ENCODE results near the gene KCNMA1. TPM values are rescaled to one million over a fixed set of nuclear protein-coding genes. Genes with fewer than 3 reads are reported as not detected.

The KCNMA1 gene
- polyA plus RNA-seq, 4 donors = 2.7 to 8.6 (median 7.7) TPM

DNA sequence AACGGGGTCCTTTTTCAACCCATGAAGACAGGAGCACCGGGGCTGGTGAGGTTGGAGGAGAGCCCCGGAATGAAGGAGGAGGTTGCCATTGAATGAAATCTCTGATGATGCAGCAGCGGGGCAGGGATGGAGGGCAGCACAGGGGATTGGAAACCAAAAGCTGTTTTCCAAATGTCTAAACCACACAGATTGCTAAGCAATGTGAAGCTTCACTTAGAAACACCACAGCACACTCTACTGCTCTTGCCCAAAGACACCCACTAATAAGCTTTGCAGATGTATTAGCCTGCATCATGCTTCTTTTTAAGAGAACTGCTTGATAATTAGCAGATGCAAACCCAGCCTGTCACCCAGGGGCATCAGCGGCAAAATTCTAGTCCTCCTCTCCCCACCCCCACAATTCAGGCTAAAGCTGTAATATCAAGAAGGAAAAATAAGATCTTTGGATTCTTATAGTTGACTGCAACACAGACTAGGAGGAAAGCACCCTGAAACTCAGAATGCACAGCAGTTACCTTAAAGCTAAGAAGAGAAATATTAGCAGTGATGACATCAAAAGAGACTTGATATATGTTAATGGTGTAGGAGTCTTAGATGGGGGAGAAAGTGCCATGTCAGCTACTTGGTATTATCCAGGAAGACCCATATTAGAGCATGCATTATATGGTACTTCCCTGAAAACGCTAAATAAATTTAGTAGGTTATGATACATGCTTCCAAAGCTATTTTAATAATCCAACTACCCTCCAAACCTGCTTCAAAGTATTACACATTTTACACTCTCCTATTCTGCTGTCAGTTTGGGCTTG, 666.7 kb downstream of the KCNMA1 start:
- WGBS, 3 donors = 83 to 87% (median 85%) methylated on average over 6 of the region's 6 CpGs
- DNase-seq = no peak
- H3K9me3 ChIP-seq (ENCODE audit: control insufficient read depth in 2 of 2, insufficient read depth in 1 of 2, low read depth in 1 of 2, low read length in 1 of 2) = no peaks in the 10 kb centered on the region

GRCh38 chr10:76969366-76969948, 668.2 kb downstream of the KCNMA1 start:
- Histone ChIP-seq H3K4me1 (ENCODE audit: control insufficient read depth in 3 of 3, insufficient read depth in 2 of 3, low read depth in 1 of 3, low read length in 2 of 3) (no peaks in the 10 kb centered on the region), H3K36me3 (ENCODE audit: control insufficient read depth in 3 of 3, insufficient read depth in 2 of 3, low read depth in 1 of 3, low read length in 3 of 3) (no peaks in the 10 kb centered on the region), H3K4me3 (ENCODE audit: low read depth in 1 of 3, low read length in 3 of 3) (no peak overlapping the region), H3K27ac (ENCODE audit: low read depth in 1 of 3, low read length in 2 of 3) (no peak overlapping the region), H3K27me3 (ENCODE audit: control insufficient read depth in 3 of 3, insufficient read depth in 3 of 3, low read length in 3 of 3) (peaks cover 0 to 3% (median 0%) of the 10 kb centered on the region in 3 donors), H3K9me3 (ENCODE audit: control insufficient read depth in 2 of 2, insufficient read depth in 1 of 2, low read depth in 1 of 2, low read length in 1 of 2) (no peaks in the 10 kb centered on the region)
- 70 to 84% (median 75%) methylated on average over 8 to 9 of the region's 9 CpGs for WGBS, 3 donors
- FAIRE-seq (no peak), DNase-seq (no peak)

More for the DNA sequence above, 666.7 kb downstream of the KCNMA1 start:
- FAIRE-seq = no peak
- no peak overlapping the region for H3K4me3 ChIP-seq (ENCODE audit: low read depth in 1 of 3, low read length in 3 of 3)
- no peaks in the 10 kb centered on the region for H3K36me3 ChIP-seq (ENCODE audit: control insufficient read depth in 3 of 3, insufficient read depth in 2 of 3, low read depth in 1 of 3, low read length in 3 of 3)
- H3K27ac ChIP-seq (ENCODE audit: low read depth in 1 of 3, low read length in 2 of 3) = no peak overlapping the region
- no peaks in the 10 kb centered on the region for H3K4me1 ChIP-seq (ENCODE audit: control insufficient read depth in 3 of 3, insufficient read depth in 2 of 3, low read depth in 1 of 3, low read length in 2 of 3)
- peaks cover 0 to 3% (median 0%) of the 10 kb centered on the region in 3 donors for H3K27me3 ChIP-seq (ENCODE audit: control insufficient read depth in 3 of 3, insufficient read depth in 3 of 3, low read length in 3 of 3)

- Histone ChIP-seq H3K4me1 (ENCODE audit: control insufficient read depth in 3 of 3, insufficient read depth in 2 of 3, low read depth in 1 of 3, low read length in 2 of 3) (no peaks in the 10 kb centered on the region), H3K27ac (ENCODE audit: low read depth in 1 of 3, low read length in 2 of 3) (no peak overlapping the region), H3K4me3 (ENCODE audit: low read depth in 1 of 3, low read length in 3 of 3) (no peak overlapping the region), H3K9me3 (ENCODE audit: control insufficient read depth in 2 of 2, insufficient read depth in 1 of 2, low read depth in 1 of 2, low read length in 1 of 2) (no peaks in the 10 kb centered on the region), H3K27me3 (ENCODE audit: control insufficient read depth in 3 of 3, insufficient read depth in 3 of 3, low read length in 3 of 3) (peaks cover 0 to 3% (median 0%) of the 10 kb centered on the region in 3 donors), H3K36me3 (ENCODE audit: control insufficient read depth in 3 of 3, insufficient read depth in 2 of 3, low read depth in 1 of 3, low read length in 3 of 3) (no peaks in the 10 kb centered on the region)
- 29 to 62% (median 32%) methylated on average over 2 of the region's 2 CpGs for WGBS, 3 donors
- FAIRE-seq = no peak
- DNase-seq = no peak
Measured at GRCh38 chr10:76968483-76968882, 669.1 kb downstream of the KCNMA1 start.

DNA sequence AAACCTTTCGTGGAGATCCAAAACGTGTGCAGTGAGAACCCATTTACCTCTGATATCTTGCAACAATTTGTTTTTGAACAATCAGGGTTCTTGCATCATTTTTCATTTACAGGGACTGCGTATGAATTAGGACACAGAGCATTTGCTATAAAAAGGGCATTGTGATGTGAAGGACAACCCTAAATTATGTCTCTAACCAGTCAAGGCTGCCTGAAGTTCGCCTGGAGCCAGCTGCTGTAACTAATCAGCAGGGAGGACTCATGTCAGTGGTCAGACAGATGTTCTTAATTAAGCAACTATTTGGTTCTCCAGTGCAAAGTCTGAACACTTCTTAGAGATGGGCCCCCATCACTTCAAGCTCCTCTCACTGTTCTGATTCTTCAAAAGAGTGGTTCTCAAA, 674.8 kb downstream of the KCNMA1 start:
- Histone ChIP-seq H3K27ac (ENCODE audit: low read depth in 1 of 3, low read length in 2 of 3) (no peak overlapping the region), H3K4me1 (ENCODE audit: control insufficient read depth in 3 of 3, insufficient read depth in 2 of 3, low read depth in 1 of 3, low read length in 2 of 3) (no peaks in the 10 kb centered on the region), H3K36me3 (ENCODE audit: control insufficient read depth in 3 of 3, insufficient read depth in 2 of 3, low read depth in 1 of 3, low read length in 3 of 3) (no peaks in the 10 kb centered on the region), H3K27me3 (ENCODE audit: control insufficient read depth in 3 of 3, insufficient read depth in 3 of 3, low read length in 3 of 3) (no peaks in the 10 kb centered on the region), H3K9me3 (ENCODE audit: control insufficient read depth in 2 of 2, insufficient read depth in 1 of 2, low read depth in 1 of 2, low read length in 1 of 2) (no peaks in the 10 kb centered on the region), H3K4me3 (ENCODE audit: low read depth in 1 of 3, low read length in 3 of 3) (no peak overlapping the region)
- DNase-seq (no peak), FAIRE-seq (no peak)
- WGBS, 3 donors = 76 to 79% (median 77%) methylated on average over 4 of the region's 4 CpGs

DNA sequence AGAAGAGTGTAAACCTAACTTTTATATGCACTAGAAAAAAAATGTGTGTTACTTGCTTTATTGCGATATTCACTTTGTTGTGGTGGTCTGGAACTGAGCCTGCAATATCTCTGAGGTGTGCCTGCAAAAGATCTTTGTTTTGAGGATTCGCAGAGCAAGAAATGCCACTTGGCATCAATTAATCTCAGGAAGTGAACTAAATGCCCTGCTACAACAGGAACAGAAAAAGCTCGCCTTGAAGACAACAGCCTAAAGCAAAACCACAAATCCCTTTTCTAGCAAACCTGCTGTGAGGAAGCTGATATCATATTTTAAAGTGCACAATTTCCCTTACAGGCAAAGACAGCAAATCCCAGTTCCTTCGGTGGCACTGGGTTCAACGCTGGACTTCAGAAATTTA, 675.8 kb downstream of the KCNMA1 start:
- Histone ChIP-seq H3K4me3 (ENCODE audit: low read depth in 1 of 3, low read length in 3 of 3) (no peak overlapping the region), H3K27me3 (ENCODE audit: control insufficient read depth in 3 of 3, insufficient read depth in 3 of 3, low read length in 3 of 3) (no peaks in the 10 kb centered on the region), H3K36me3 (ENCODE audit: control insufficient read depth in 3 of 3, insufficient read depth in 2 of 3, low read depth in 1 of 3, low read length in 3 of 3) (no peaks in the 10 kb centered on the region), H3K4me1 (ENCODE audit: control insufficient read depth in 3 of 3, insufficient read depth in 2 of 3, low read depth in 1 of 3, low read length in 2 of 3) (no peaks in the 10 kb centered on the region), H3K27ac (ENCODE audit: low read depth in 1 of 3, low read length in 2 of 3) (no peak overlapping the region), H3K9me3 (ENCODE audit: control insufficient read depth in 2 of 2, insufficient read depth in 1 of 2, low read depth in 1 of 2, low read length in 1 of 2) (no peaks in the 10 kb centered on the region)
- DNase-seq (no peak), FAIRE-seq (no peak)
- 60 to 81% (median 63%) methylated on average over 5 of the region's 5 CpGs for WGBS, 3 donors

DNA sequence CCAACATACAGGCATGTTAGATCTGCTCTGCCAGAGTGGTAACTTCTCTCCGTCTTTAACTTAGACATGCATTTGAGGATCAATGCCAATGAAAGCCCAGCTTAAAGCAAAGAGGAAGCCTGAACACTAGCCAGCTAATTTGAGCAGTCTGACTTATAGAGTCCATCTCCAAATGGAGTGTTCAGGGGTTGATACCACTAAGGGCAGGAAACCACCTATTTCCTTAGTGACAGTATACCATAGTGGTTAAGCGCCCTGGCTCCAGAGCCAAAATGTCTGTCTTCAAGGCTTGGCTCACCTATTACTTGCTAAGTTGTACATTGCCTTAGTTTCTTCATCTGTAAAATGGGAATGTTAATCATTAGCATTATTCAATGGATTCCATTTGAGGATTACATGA, 678.5 kb downstream of the KCNMA1 start:
- 84 to 91% (median 87%) methylated on average over 2 of the region's 2 CpGs for WGBS, 3 donors
- Histone ChIP-seq H3K36me3 (ENCODE audit: control insufficient read depth in 3 of 3, insufficient read depth in 2 of 3, low read depth in 1 of 3, low read length in 3 of 3) (no peaks in the 10 kb centered on the region), H3K4me1 (ENCODE audit: control insufficient read depth in 3 of 3, insufficient read depth in 2 of 3, low read depth in 1 of 3, low read length in 2 of 3) (no peaks in the 10 kb centered on the region), H3K4me3 (ENCODE audit: low read depth in 1 of 3, low read length in 3 of 3) (no peak overlapping the region), H3K27ac (ENCODE audit: low read depth in 1 of 3, low read length in 2 of 3) (no peak overlapping the region), H3K27me3 (ENCODE audit: control insufficient read depth in 3 of 3, insufficient read depth in 3 of 3, low read length in 3 of 3) (no peaks in the 10 kb centered on the region), H3K9me3 (ENCODE audit: control insufficient read depth in 2 of 2, insufficient read depth in 1 of 2, low read depth in 1 of 2, low read length in 1 of 2) (no peaks in the 10 kb centered on the region)
- no peak for DNase-seq
- no peak for FAIRE-seq

GRCh38 chr10:76954838-76955237, 682.8 kb downstream of the KCNMA1 start:
- FAIRE-seq = no peak
- 44 to 66% (median 52%) methylated on average over 3 of the region's 3 CpGs for WGBS, 3 donors
- DNase-seq = no peak
- Histone ChIP-seq H3K27me3 (ENCODE audit: control insufficient read depth in 3 of 3, insufficient read depth in 3 of 3, low read length in 3 of 3) (no peaks in the 10 kb centered on the region), H3K4me1 (ENCODE audit: control insufficient read depth in 3 of 3, insufficient read depth in 2 of 3, low read depth in 1 of 3, low read length in 2 of 3) (no peaks in the 10 kb centered on the region), H3K36me3 (ENCODE audit: control insufficient read depth in 3 of 3, insufficient read depth in 2 of 3, low read depth in 1 of 3, low read length in 3 of 3) (no peaks in the 10 kb centered on the region), H3K27ac (ENCODE audit: low read depth in 1 of 3, low read length in 2 of 3) (no peak overlapping the region), H3K9me3 (ENCODE audit: control insufficient read depth in 2 of 2, insufficient read depth in 1 of 2, low read depth in 1 of 2, low read length in 1 of 2) (no peaks in the 10 kb centered on the region), H3K4me3 (ENCODE audit: low read depth in 1 of 3, low read length in 3 of 3) (no peak overlapping the region)

- FAIRE-seq = no peak
- WGBS, 3 donors = 83 to 87% (median 86%) methylated on average over 1 of the region's 1 CpG
- H3K36me3 ChIP-seq (ENCODE audit: control insufficient read depth in 3 of 3, insufficient read depth in 2 of 3, low read depth in 1 of 3, low read length in 3 of 3) = no peaks in the 10 kb centered on the region
Measured at GRCh38 chr10:76950354-76950753, 687.3 kb downstream of the KCNMA1 start.

More at GRCh38 chr10:76950354-76950753, 687.3 kb downstream of the KCNMA1 start:
- DNase-seq = no peak
- no peak overlapping the region for H3K4me3 ChIP-seq (ENCODE audit: low read depth in 1 of 3, low read length in 3 of 3)
- no peaks in the 10 kb centered on the region for H3K4me1 ChIP-seq (ENCODE audit: control insufficient read depth in 3 of 3, insufficient read depth in 2 of 3, low read depth in 1 of 3, low read length in 2 of 3)
- H3K27ac ChIP-seq (ENCODE audit: low read depth in 1 of 3, low read length in 2 of 3) = no peak overlapping the region
- H3K9me3 ChIP-seq (ENCODE audit: control insufficient read depth in 2 of 2, insufficient read depth in 1 of 2, low read depth in 1 of 2, low read length in 1 of 2) = no peaks in the 10 kb centered on the region
- H3K27me3 ChIP-seq (ENCODE audit: control insufficient read depth in 3 of 3, insufficient read depth in 3 of 3, low read length in 3 of 3) = no peaks in the 10 kb centered on the region

Data from small intestine (tissue), 7 donors.